ENCODE data around the gene GCLM. TPM values are rescaled to one million over a fixed set of nuclear protein-coding genes. Genes with fewer than 3 reads are reported as not detected.

The GCLM gene
- total and polyA plus RNA-seq, 2 of the 4 experiments (the other 2 are of a cell fraction), result 15.5 to 20.1 TPM

- Histone ChIP-seq H3K23ac (ENCODE audit: low read depth, low read length) (0 out of 2 replicates have a peak overlapping the region, but pooled peaks have one; percentile 10), H2BK15ac (ENCODE audit: low read depth, low read length) (no peak overlapping the region), H2BK20ac (ENCODE audit: low read depth, low read length) (no peak overlapping the region), H3K14ac (replicated peaks; ENCODE audit: low read depth, low read length) (no peak overlapping the region), H4K91ac (ENCODE audit: insufficient read depth, low read depth, low read length) (no peak overlapping the region), H3K27me3 (ENCODE audit: control insufficient read depth, insufficient read depth, low read length) (no peaks in the 10 kb centered on the region), H2AK9ac (replicated peaks; ENCODE audit: low read depth, low read length, poor library complexity) (no peak overlapping the region), H3K9me3 (ENCODE audit: control insufficient read depth, insufficient read depth, low read length) (no peaks in the 10 kb centered on the region), H3K9ac (ENCODE audit: low read depth, low read length) (no peak overlapping the region), H4K20me1 (ENCODE audit: insufficient read depth, low read length) (peaks cover 47% of the 10 kb centered on the region; the same call in 1 of the 2 replicates), H3K18ac (ENCODE audit: low read depth, low read length) (no peak overlapping the region), H4K8ac (ENCODE audit: low read depth in 2 of 2, low read length in 2 of 2) (no peak overlapping the region), H3K9me1 (ENCODE audit: insufficient read depth, low read length) (peaks cover 3% of the 10 kb centered on the region; the same call in 1 of the 2 replicates), H3K36me3 (ENCODE audit: control insufficient read depth, insufficient read depth, low read length) (no peaks in the 10 kb centered on the region), H3K4me2 (ENCODE audit: low read depth, low read length) (peak overlapping the region; percentile 28; the same call in 1 of the 2 replicates), H2AK5ac (ENCODE audit: low read depth, low read length) (no peak overlapping the region), H3K4me3 (ENCODE audit: insufficient read depth, low read depth, low read length) (no peak overlapping the region), H3K79me1 (ENCODE audit: low read depth in 1 of 2, low read length in 2 of 2) (peaks cover 6 to 55% of the 10 kb centered on the region in 2 experiments; a peak in 3 of 4 replicates), H2BK120ac (ENCODE audit: low read depth, low read length) (no peak overlapping the region), H2AFZ (replicated peaks; ENCODE audit: low read length, poor library complexity) (no peak overlapping the region), H3K27ac (ENCODE audit: insufficient read depth, low read length) (no peak overlapping the region), H3K56ac (ENCODE audit: extremely low read depth, insufficient read depth, low read length) (no peak overlapping the region), H3K4ac (ENCODE audit: low read depth, low read length) (no peak overlapping the region), H3K4me1 (ENCODE audit: control insufficient read depth, insufficient read depth, low read length) (peaks cover 4% of the 10 kb centered on the region), H2BK5ac (ENCODE audit: low read depth, low read length, poor library complexity, severe bottlenecking) (no peak overlapping the region), H4K5ac (ENCODE audit: low read depth, low read length) (no peak overlapping the region)
- intact Hi-C loops (cut with micrococcal nuclease) (loop anchor here (10.0 kb wide), 2 partner anchors 328 to 898 kb away; partner anchors contain the start of gene ARHGAP29), dilution Hi-C loops (cut with HindIII; ENCODE audit: low sequenced_read_pairs, unreplicated experiment) (no loop called here), in situ Hi-C loops (cut with MboI; ENCODE audit: low sequenced_read_pairs) (no loop called here)
- TF ChIP-seq MXI1 (IDR thresholded peaks at IDR 0.05; ENCODE audit: borderline replicate concordance, low read depth, low read length) (no peak), RAD21 (IDR thresholded peaks at IDR 0.05; ENCODE audit: low read length) (no peak), MAZ (IDR thresholded peaks at IDR 0.05; ENCODE audit: borderline replicate concordance, low read depth, low read length) (no peak), ELK1 (IDR thresholded peaks at IDR 0.05; ENCODE audit: borderline replicate concordance, low read depth, low read length) (no peak)
- no TSS peak for BruUV-seq (replicated peaks)
- WGBS, 2 experiments (ENCODE audit: extremely low coverage in 2 of 2, insufficient read length in 1 of 2), result no CpG with 5 or more reads among the region's 3 CpGs
- ATAC-seq (ENCODE audit: low read depth), result no peak
- DNase-seq, result no peak
- ChIA-PET CTCF (no interaction called here), POLR2A (ENCODE audit: unreplicated experiment) (no interaction called here)
Measured at GRCh38 chr1:93906480-93906879, 2.8 kb downstream of the GCLM start.
